Calu3 (cell line): ENCODE data around the gene TMC1. TPM values are rescaled to one million over a fixed set of nuclear protein-coding genes. Genes with fewer than 3 reads are reported as not detected.

ENCODE experiments used
- BruUV-seq: library from RNA; stranded (reverse); fragments of 400-500 nt; replicated peaks from 2 replicates; lab custom pipeline; 2021; lab: Mats Ljungman, UMichigan
- CTCF ChIA-PET: fragments of 300-600 bp; sonication (Branson Sonifier 250); formaldehyde crosslinking; loops from one replicate; lab custom pipeline; 2022; ENCODE audit warnings: antibody characterized with exemption; lab: Charles Lee
- DNase-seq: peaks from one replicate; pipeline ENCODE4 v3.0.0; 2022
- H3K27ac Mint-ChIP-seq: one replicate; pipeline ENCODE4 v1.8.0; 2022; ENCODE audit warnings: mixed read lengths; ENCODE audit not compliant: unreplicated experiment
- H3K27me3 Mint-ChIP-seq: one replicate; pipeline ENCODE4 v1.8.0; 2022; ENCODE audit warnings: mixed read lengths; ENCODE audit not compliant: unreplicated experiment
- H3K36me3 Mint-ChIP-seq: one replicate; pipeline ENCODE4 v1.8.0; 2022; ENCODE audit warnings: mild to moderate bottlenecking, moderate library complexity, mixed read lengths; ENCODE audit not compliant: insufficient read depth, unreplicated experiment
- H3K4me1 Mint-ChIP-seq: one replicate; pipeline ENCODE4 v1.8.0; 2022; ENCODE audit warnings: mild to moderate bottlenecking, low read depth, mixed read lengths; ENCODE audit not compliant: unreplicated experiment
- H3K4me3 Mint-ChIP-seq: one replicate; pipeline ENCODE4 v1.8.0; 2022; ENCODE audit warnings: mild to moderate bottlenecking, low read depth, moderate library complexity, mixed read lengths; ENCODE audit not compliant: unreplicated experiment
- H3K9me3 Mint-ChIP-seq: one replicate; pipeline ENCODE4 v1.8.0; 2022; ENCODE audit warnings: low read depth, mixed read lengths; ENCODE audit not compliant: unreplicated experiment
- CTCF ChIP-seq: fragments of 200-600 bp; IDR thresholded peaks from one replicate; pipeline ENCODE4 v1.8.0; 2022; ENCODE audit warnings: antibody characterized with exemption; ENCODE audit not compliant: unreplicated experiment
- intact Hi-C: fragments of 100-400 bp; cut with micrococcal nuclease; formaldehyde crosslinking; loops from one replicate; pipeline ENCODE4 v1.10.0; 2022; ENCODE audit not compliant: unreplicated experiment
- total RNA-seq: library from RNA; stranded (reverse); gene quantifications from 2 replicates; pipeline ENCODE4 v1.2.3, GENCODE V29; 2022

The TMC1 gene
- total RNA-seq, 1 experiment from 2014 or later: not detected

- no peak overlapping the region for H3K4me3 Mint-ChIP-seq
- no peak for DNase-seq
- H3K27me3 Mint-ChIP-seq: no peaks in the 10 kb centered on the region
- CTCF ChIA-PET: no interaction called here
- H3K9me3 Mint-ChIP-seq: peaks cover 2% of the 10 kb centered on the region
- TF ChIP-seq CTCF: no peak
- H3K27ac Mint-ChIP-seq: no peak overlapping the region
- intact Hi-C loops: no loop called here
- no peaks in the 10 kb centered on the region for H3K4me1 Mint-ChIP-seq
- BruUV-seq: no TSS peak
- H3K36me3 Mint-ChIP-seq: no peaks in the 10 kb centered on the region
Measured at GRCh38 chr9:72807765-72808445, 286.5 kb downstream of the TMC1 start.

DNA sequence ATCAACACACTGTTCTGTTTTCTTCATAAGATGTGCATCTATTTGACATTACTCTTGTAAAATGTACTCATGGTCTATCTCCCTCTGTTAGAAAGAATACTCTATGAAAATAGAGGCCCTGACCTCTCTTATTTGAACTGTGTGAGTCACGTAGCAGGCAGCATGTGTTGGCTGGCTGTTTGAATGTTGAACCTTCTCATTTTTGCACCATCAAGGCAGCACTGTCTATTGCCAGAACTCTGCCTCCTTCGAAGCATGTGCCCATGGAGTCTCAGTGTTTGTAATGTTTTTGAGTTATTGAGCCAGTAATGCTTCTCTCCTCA lies 287.0 kb downstream of the TMC1 start:
- no peak for TF ChIP-seq CTCF
- BruUV-seq: no TSS peak

GRCh38 chr9:72809586-72809985 lies 288.2 kb downstream of the TMC1 start:
- no peak for DNase-seq
- no TSS peak for BruUV-seq
- CTCF ChIA-PET: no interaction called here
- no peaks in the 10 kb centered on the region for H3K36me3 Mint-ChIP-seq
- no peak overlapping the region for H3K4me3 Mint-ChIP-seq
- no peaks in the 10 kb centered on the region for H3K4me1 Mint-ChIP-seq
- H3K27ac Mint-ChIP-seq: no peak overlapping the region
- no peak for TF ChIP-seq CTCF
- H3K9me3 Mint-ChIP-seq: no peaks in the 10 kb centered on the region
- no peaks in the 10 kb centered on the region for H3K27me3 Mint-ChIP-seq
- intact Hi-C loops: no loop called here

More for the DNA sequence above, 287.0 kb downstream of the TMC1 start:
- H3K4me1 Mint-ChIP-seq: no peaks in the 10 kb centered on the region
- H3K27ac Mint-ChIP-seq: no peak overlapping the region
- intact Hi-C loops: no loop called here
- CTCF ChIA-PET: no interaction called here
- H3K27me3 Mint-ChIP-seq: no peaks in the 10 kb centered on the region
- no peaks in the 10 kb centered on the region for H3K36me3 Mint-ChIP-seq
- no peak overlapping the region for H3K4me3 Mint-ChIP-seq
- no peak for DNase-seq
- H3K9me3 Mint-ChIP-seq: peaks cover 1% of the 10 kb centered on the region

DNA sequence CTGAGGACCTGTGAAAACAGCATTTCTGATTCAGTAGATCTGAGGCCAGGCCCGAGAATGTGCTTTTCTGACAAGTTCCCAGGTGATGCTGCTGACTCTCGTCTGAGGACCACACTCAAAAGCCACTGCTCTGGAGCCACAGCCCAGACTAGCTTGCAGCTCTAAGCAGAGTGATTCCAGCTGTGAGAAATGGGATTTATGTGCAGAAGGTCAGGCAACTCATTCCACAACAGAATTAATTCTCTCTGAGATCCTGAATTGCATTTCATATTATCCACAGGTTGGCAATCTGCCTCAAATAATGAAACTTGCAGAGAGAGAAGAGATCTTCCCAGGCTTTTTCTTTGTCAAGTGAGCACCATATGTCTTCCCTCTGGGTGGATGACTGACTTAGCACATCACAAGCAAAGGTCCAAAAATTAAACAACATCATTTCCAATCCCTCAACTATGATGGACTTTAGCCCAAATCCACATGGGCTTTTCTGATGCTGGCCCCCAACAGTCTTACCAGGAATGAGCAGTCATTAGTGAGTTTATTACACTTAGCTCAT lies 291.2 kb downstream of the TMC1 start:
- Mint-ChIP-seq H3K27me3 (no peaks in the 10 kb centered on the region), H3K27ac (no peak overlapping the region), H3K9me3 (no peaks in the 10 kb centered on the region), H3K4me1 (no peaks in the 10 kb centered on the region), H3K4me3 (no peak overlapping the region), H3K36me3 (no peaks in the 10 kb centered on the region)
- CTCF ChIA-PET: no interaction called here
- no peak for DNase-seq
- BruUV-seq: no TSS peak
- TF ChIP-seq CTCF: no peak
- intact Hi-C loops: no loop called here
